ENCODE results near the gene WAPL.
"Not testable (repeated sequence)": the region's sequence is repeated elsewhere in the genome, so short reads cannot be mapped to it uniquely, and the experiment has no call there.

The WAPL gene, protein sequence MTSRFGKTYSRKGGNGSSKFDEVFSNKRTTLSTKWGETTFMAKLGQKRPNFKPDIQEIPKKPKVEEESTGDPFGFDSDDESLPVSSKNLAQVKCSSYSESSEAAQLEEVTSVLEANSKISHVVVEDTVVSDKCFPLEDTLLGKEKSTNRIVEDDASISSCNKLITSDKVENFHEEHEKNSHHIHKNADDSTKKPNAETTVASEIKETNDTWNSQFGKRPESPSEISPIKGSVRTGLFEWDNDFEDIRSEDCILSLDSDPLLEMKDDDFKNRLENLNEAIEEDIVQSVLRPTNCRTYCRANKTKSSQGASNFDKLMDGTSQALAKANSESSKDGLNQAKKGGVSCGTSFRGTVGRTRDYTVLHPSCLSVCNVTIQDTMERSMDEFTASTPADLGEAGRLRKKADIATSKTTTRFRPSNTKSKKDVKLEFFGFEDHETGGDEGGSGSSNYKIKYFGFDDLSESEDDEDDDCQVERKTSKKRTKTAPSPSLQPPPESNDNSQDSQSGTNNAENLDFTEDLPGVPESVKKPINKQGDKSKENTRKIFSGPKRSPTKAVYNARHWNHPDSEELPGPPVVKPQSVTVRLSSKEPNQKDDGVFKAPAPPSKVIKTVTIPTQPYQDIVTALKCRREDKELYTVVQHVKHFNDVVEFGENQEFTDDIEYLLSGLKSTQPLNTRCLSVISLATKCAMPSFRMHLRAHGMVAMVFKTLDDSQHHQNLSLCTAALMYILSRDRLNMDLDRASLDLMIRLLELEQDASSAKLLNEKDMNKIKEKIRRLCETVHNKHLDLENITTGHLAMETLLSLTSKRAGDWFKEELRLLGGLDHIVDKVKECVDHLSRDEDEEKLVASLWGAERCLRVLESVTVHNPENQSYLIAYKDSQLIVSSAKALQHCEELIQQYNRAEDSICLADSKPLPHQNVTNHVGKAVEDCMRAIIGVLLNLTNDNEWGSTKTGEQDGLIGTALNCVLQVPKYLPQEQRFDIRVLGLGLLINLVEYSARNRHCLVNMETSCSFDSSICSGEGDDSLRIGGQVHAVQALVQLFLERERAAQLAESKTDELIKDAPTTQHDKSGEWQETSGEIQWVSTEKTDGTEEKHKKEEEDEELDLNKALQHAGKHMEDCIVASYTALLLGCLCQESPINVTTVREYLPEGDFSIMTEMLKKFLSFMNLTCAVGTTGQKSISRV (N-terminal part only)

DNA sequence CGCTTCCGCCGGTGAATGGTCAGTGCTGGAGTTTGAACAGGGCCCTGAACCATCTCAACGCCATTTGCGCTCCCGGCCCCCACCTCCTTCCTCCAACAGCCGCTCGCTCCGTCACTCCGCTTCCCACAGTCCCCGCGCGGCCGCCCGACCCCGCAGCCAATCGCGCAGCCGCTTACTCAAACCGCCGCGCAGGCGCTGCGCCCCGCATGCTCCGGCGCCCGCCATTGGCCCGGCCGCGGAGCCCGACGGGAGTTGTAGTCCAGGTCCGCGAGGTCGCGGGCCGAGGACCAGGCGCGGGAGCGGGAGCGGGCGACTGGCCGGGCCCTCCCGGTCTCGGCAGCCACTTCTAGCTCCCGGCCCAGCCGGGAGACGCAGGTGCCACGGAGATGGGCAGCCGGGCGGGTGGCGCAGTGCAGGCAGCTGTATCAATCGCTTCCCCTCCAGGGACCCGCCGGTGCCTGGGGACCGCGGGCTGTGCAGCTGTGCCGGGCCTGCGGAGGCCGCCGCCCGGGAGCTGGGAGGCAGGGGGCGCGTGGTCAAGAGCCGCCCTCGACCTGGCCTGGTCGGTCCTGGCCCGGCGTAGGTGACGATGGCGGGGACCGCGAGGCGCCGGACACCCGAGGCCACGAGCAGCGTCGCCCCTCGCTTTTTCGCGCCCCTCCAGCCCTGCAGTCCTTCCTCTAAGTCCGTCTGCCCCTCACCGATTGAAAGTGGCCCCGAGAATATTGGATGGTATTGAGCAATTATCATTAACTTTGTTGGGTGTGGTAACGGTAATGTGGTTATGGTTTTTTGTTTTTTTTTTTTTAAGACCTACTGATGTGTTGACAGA is at the start of gene WAPL:
Gene WAPL (minus strand): TSS at position 115 of the 832 bp plus-strand sequence. CDS start 3,723 bp downstream, outside the sequence.
- DNase-seq (ENCODE audit: low read depth): peak; percentile 87

DNA sequence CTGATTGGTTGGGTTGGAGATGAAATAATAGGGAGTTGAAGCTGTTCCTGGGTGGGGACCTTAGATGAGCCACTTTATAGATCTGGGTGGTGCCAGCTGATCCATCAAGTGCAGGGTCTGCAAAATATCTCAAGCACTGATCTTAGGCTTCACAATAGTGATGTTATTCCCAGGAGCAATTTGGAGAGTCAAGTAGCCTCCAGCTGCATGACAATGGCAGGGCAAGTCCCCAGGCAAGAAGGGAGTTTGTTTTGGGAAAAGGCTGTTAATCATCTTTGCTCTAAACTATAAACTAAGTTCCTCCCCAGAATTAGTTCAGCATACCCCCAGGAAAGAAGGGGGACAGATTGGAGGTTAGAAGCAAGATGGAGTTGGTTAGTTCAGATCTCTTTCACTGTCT is 47.7 kb upstream of the WAPL start:
- DNase-seq (ENCODE audit: low read depth): no peak

DNA sequence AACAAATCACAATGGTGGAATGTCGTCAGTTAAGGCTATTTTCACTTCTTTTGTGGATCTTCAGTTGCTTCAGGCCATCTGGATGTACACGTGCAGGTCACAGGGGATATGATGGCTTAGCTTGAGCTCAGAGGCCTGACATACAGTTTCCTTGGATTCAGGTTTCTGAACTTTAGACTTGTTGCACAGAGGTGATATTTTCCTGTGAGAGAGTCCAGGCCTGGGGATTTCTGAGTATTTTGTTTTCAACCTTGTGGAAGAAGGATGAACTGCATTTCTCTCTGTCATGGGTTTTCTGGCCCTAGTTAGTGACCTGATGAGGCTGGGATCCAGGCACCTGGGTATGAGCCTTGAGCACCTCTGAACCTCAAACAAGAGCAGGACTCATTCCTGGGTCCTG is 44.9 kb upstream of the WAPL start:
- not testable (repeated sequence) for DNase-seq (ENCODE audit: low read depth)

DNA sequence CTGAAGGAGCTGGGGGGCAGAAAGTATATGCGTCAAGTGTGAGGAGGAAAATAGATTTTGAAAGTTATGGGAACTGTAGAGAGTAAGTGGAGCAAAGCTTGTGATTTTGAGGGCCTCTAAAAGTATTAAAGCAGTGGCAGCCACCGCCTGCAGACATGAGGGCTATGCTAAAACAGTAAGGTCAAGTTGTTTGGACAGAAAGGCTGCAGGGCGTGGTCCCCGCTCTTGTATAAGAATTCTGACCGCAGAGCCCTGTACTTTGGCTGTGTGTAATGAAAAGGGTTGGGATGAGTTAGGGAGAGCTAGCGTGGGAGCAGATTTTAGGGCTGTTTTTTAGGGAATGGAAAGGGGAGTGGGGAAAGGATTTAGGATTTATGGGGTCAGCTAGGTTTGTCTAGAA is 41.7 kb upstream of the WAPL start:
- DNase-seq (ENCODE audit: low read depth): not testable (repeated sequence)

DNA sequence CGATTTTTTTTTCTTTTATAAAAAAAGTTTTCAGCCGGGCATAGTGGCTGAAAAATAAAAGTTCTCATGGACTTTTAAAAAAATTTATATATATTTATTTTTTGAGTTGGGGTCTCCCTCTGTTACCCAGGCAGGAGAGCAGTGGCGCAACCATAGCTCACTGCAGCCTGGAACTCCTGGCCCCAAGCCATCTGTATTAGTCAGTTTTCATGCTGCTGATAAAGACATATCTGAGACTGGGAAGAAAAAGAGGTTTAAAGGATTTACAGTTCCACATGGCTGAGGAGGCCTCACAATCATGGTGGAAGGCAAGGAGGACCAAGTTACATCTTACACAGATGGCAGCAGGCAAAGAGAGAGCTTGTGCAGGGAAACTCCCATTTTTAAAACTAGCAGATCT is 37.1 kb upstream of the WAPL start:
- DNase-seq (ENCODE audit: low read depth): peak; percentile 3

DNA sequence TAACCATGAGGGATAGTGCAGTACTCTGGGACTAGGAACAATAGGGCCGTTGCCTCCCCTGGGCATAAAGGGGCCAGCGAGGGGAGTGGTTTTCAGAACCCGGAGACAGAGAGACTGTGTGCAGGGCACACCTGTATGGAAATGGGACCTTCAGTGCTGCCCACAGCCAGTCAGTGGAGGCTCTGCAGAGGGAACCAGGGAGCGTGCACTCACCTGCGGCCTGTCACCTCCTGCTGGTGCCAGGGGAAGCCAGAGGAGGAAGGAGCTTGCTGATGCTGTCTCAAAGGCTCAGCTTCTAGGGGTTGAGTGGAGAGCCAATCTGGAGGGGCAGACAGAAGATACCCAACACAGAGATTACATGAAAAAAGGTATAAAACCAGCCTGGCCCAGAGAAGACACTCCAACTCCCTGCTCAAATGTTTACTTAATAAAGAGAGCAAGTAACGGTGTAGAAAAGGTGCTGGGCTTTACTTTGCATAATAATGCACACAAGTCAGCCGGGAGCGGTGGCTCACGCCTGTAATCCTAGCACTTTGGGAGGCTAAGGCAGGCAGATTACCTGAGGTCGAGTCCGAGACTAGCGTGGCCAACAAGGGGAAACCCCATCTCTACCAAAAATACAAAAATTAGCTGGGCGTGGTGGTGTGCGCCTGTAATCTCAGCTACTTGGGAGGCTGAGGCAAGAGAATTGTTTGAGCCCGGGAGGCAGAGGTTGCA is 35.5 kb upstream of the WAPL start:
- DNase-seq (ENCODE audit: low read depth): no peak

DNA sequence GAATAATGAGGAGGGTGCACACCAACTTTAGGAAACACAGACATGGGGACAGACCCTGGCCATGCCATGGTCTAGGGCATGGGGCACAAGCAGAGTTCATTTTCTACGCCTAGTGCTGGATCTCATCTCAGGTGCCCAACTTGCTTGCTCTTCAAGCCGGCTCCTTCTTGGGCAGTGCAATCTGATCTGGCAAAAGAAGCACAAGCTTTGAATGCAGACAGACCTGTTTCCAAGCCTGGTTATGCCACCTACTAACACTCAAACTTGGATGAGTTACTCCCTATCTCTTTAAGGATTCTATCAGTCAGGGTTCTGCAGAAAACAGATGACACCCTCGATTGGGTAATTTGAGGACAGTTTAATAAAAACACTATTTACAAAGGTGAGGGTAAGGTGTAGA is 34.9 kb upstream of the WAPL start:
- DNase-seq (ENCODE audit: low read depth): no peak

DNA sequence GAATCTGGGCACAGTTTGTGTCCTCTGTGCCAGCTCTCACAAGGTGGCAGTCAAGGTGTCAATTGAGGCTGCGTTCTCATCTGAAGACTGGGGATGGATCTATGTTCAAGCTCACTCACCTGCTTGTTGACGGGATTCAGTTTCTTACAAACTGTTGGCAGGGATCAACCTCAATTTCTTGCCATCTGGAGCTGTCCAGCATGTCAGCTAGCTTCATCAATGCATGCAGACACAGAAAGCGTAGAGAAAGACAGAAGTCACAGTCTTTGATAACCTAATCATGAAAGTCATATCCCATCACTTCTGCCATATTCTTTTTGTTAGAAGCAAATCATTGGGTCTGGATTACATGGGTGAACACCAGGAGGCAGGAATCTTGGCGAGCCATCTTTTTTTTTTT is 32.0 kb upstream of the WAPL start:
- no peak for DNase-seq (ENCODE audit: low read depth)

DNA sequence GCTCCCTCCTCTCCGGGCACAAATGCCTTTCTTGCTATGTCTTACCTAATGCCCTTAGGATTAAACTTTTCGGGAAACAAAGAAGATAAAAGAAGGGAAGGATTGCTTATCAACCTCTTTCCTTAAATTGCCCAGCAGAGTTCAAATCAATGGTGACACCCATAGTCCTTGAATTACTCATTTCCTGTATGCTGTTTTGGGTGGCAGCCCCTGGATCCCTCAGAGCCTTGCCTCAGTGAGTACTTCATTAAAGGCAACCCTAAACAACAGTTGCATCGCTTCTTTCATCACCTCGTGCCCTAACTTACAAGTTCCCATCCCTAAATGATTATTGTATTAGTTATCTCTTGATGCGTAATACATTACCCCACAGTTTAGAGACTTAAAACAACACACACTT is 31.6 kb upstream of the WAPL start:
- DNase-seq (ENCODE audit: low read depth): no peak

DNA sequence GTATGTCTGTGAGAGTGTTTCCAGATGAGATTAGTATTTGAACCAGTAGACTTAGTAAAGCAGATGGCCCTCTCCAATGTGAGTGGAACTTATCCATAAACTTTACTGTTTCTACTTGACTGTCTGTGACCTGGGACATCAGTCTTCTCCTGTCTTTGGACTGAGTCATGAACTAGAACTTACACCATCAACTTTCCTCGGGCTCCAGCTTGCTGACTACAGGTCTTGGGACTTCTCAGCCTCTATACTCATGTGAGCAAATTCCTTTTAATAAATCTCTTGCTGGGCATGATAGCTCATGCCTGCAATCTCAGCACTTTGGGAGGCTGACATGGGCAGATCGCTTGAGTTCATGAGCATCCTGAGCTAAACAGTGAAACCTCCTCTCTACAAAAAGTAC is 25.7 kb upstream of the WAPL start:
- peak; percentile 2 for DNase-seq (ENCODE audit: low read depth)

DNA sequence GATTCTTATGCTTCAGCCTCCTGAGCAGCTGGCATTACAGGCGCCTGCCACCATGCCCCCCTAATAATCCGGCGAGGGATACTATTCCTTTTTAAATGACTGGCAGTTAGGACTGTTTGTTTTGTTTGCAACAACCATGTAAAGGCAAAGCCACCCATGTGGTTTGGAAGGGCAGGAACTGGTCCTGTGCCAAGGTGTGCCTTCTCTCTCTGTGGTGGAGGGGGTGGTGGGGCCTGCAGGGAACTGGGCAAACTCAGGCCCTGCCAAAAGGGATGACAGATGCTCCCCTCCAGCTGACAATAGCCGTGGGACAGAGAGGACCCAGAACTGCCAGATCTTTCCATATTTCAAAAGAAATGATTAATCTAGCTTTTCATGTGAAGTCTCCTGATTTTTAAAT is 23.5 kb upstream of the WAPL start:
- no peak for DNase-seq (ENCODE audit: low read depth)

DNA sequence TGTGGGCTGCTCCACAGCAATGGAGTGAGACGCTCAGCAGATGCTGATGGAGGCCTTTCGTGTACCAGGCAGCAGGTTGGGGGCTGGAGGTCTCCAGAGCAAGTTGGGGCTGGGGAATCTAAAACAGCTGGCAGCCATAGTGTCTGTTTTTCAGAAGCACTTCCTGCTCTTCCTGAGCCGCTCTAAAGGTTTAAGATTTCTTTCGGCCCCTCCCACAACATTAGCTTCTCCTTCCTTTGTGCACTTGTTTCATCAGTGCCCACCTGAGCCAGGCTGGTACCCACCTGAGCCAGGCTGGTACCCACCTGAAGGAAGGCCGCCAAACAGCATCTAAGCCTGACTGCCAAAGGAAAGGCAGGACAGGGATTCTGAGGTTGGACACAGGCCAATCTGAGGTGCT is 18.4 kb upstream of the WAPL start:
- DNase-seq (ENCODE audit: low read depth): no peak

DNA sequence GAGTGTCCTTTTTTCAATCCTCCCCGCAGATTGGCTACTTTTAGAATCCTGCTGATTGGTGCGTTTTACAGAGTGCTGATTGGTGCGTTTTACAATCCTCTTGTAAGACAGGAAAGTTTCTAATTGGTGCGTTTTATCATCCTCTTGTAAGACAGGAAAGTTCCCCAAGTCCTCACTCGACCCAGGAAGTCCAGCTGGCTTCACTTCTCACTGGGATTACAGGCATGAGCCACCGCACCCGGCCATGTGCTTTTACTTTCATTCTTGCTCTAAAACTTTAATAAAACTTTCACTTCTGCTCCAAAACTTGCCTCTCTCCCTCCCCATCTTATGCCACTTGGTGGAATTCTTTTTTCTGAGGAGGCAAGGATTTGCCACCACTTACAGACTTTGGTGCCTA is 17.0 kb upstream of the WAPL start:
- DNase-seq (ENCODE audit: low read depth): no peak

DNA sequence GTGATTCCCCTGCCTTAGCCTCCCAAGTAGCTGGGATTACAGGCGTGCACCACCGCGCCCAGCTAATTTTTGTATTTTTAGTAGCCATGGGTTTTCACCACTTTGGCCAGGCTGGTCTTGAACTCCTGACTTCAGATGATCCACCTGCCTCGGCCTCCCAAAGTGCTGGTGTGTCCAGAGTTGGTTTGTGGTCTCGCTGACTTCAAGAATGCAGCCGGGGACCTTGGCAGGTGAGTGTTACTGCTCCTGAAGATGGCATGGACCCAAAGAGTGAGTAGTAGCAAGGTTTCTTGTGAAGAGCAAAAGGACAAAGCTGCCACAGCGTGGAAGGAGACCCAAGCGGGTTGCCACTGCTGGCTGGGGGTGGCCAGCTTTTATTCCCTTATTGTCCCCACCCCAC is 16.4 kb upstream of the WAPL start:
- not testable (repeated sequence) for DNase-seq (ENCODE audit: low read depth)

DNA sequence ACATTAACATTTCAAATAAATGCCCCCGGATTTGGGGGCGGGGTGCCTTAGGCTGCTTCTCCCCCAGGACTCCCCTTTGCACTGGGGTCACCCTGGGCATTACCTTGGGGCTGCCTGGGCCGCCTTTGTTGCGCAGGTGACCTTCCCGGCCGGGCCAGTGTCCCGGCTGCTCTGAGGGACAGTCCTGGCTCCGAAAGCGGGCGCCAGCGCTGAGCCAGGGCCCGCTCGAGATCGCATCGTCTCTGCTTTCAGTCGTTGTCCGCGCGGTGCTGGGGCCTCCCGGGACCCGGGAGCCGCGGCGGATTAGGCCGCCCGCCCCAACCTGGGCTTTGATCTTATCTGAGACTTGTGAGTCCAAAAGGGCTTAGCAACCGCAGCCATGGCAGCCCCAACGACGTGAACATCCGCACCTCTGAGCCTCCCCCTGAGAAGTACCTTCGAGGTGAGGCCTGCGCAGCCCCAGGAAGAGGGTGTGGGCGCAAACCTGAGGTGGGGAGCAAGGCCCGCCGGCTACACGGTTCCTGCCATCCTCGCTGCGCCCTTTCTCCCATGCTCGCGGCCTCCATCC is 14.8 kb upstream of the WAPL start:
- DNase-seq (ENCODE audit: low read depth): no peak

DNA sequence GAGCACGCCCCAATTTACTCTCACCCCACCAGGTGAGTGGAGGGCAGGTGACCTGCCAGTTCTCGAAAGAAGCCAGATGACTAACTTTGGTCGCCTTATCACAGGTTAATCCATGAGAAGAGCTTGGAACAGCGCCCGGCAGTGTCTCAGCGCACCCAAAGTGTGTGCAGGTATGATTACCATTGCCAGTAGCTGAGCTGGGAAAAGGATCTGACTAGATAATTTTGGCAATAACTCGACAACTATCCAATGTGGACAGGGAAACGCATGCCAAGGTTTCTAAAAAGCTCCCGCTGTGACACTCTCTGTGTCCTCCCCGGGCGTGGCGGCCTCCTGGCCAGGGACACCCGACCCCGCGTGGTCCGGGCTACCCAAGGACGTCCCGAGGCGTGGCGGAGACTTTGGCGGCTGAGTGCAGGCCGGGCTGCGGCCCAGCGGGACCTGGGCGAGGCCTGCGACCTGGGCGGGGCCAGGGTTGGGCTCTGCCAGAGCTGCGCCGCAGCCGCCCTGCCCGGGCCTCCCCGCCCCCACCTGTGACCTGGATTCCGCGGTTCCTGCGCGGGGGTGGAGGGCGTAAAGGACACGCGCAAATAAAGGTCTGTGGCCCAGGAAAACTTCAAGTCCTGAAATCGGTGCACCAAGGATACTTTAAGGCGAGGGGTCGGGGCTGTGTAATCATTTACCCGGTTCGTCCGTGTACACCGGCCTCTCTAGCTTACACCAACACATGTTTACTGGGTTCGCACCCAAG is 13.7 kb upstream of the WAPL start:
- peak; percentile 10 for DNase-seq (ENCODE audit: low read depth)

DNA sequence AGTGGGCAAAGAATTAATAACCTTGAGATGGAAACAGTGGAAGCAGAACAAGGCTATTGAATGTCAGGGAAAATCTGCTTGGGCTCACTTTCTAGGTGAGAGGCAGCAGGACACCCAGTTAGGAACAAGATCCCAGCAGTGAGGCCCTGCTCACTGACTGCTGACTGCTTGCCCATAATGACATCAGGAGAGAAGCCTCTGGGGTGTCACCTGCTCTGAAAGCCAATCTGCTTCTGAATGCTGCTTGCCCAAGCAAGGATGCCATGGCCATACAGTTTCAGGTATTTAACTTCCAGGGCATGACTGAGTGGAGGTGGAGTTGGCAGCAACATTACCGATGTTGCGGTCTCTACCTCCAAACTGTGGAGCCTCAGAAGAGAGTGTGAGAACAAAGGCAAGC is 11.7 kb upstream of the WAPL start:
- DNase-seq (ENCODE audit: low read depth): no peak

DNA sequence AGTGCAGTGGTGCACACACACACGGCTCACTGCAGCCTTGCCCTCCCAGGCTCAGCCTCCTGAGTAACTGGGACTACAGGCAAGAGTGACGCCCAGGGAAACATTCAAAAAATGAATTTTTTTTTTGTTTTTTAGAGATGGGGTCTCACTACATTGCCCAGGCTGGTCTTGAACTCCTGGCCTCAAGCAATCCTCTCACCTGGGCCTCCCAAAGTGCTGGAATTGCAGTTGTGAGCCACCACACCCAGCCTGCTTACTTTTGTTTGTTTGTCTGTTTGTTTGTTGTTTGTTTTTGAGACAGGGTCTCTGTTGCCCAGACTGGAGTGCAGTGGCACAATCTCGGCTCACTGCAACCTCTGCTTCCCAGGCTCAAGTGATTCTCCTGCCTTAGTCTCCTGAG is 7.1 kb upstream of the WAPL start:
- DNase-seq (ENCODE audit: low read depth): not testable (repeated sequence)

DNA sequence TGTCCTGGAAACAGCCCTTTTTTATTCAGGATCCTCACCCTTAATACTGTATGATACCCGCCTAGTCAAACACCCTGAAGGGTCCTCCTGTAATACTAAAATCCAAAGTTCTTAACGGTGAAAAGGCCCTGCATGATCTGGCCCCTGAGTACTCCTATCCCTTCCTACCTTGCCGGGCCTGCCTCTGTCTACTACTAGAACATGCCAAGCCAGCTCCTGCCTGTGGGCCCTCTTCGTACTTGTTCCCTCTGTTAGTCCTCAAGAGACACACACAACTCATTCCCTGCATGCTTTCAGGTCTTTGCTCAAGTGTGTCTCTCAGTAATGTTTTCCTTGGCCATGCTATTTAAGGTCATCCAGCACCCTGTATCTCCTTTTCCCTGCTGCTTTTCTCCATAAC is 5.0 kb upstream of the WAPL start:
- no peak for DNase-seq (ENCODE audit: low read depth)

DNA sequence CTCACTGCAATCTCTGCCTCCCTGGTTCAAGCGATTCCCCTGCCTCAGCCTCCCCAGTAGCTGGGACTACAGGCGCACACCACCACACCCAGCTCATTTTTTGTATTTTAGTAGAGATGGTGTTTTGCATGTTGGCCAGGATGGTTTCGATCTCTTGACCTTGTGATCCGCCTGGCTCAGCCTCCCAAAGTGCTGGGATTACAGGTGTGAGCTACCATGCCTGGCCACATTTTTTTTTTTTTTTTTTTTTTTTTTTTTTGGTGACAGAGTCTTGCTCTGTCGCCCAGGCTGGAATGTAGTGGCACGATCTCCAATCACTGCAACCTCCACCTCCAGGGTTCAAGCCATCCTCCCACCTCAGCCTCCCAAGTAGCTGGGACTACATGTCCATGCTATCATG is 4.1 kb upstream of the WAPL start:
- DNase-seq (ENCODE audit: low read depth): not testable (repeated sequence)

Measured in GM04504 (cell line).